ENCODE data around the gene DNASE1.

The DNASE1 gene

GRCh38 chr16:3691761-3692160 is 37.3 kb downstream of the DNASE1 start:
- Histone ChIP-seq H3K27ac (ENCODE audit: low read length) (no peak overlapping the region), H3K4me3 (ENCODE audit: low read length) (no peak overlapping the region), H3K9ac (ENCODE audit: low read depth, low read length) (no peak overlapping the region), H3K4me1 (ENCODE audit: insufficient read depth, low read length) (no peaks in the 10 kb centered on the region), H3K9me3 (ENCODE audit: insufficient read depth, low read depth, low read length) (no peaks in the 10 kb centered on the region), H3K36me3 (ENCODE audit: insufficient read depth, low read depth, low read length) (peaks cover 37% of the 10 kb centered on the region), H3K27me3 (ENCODE audit: insufficient read depth, low read length) (no peaks in the 10 kb centered on the region)

- H3K9ac ChIP-seq (ENCODE audit: low read depth, low read length) = no peak overlapping the region
- H3K27ac ChIP-seq (ENCODE audit: low read length) = no peak overlapping the region
- H3K4me3 ChIP-seq (ENCODE audit: low read length) = no peak overlapping the region
- H3K4me1 ChIP-seq (ENCODE audit: insufficient read depth, low read length) = no peaks in the 10 kb centered on the region
- no peaks in the 10 kb centered on the region for H3K9me3 ChIP-seq (ENCODE audit: insufficient read depth, low read depth, low read length)
- peaks cover 15% of the 10 kb centered on the region for H3K36me3 ChIP-seq (ENCODE audit: insufficient read depth, low read depth, low read length)
- no peaks in the 10 kb centered on the region for H3K27me3 ChIP-seq (ENCODE audit: insufficient read depth, low read length)
These were observed 39.6 kb downstream of the DNASE1 start for GRCh38 chr16:3694051-3694450.

- Histone ChIP-seq H3K4me3 (ENCODE audit: low read length) (no peak overlapping the region), H3K9ac (ENCODE audit: low read depth, low read length) (no peak overlapping the region), H3K4me1 (ENCODE audit: insufficient read depth, low read length) (no peaks in the 10 kb centered on the region), H3K27me3 (ENCODE audit: insufficient read depth, low read length) (no peaks in the 10 kb centered on the region), H3K27ac (ENCODE audit: low read length) (no peak overlapping the region), H3K9me3 (ENCODE audit: insufficient read depth, low read depth, low read length) (no peaks in the 10 kb centered on the region), H3K36me3 (ENCODE audit: insufficient read depth, low read depth, low read length) (peaks cover 7% of the 10 kb centered on the region; the same call in 1 of the 2 replicates)
These were observed 41.3 kb downstream of the DNASE1 start for GRCh38 chr16:3695610-3696369.

- H3K9me3 ChIP-seq (ENCODE audit: insufficient read depth, low read depth, low read length) = no peaks in the 10 kb centered on the region
- no peaks in the 10 kb centered on the region for H3K27me3 ChIP-seq (ENCODE audit: insufficient read depth, low read length)
- no peaks in the 10 kb centered on the region for H3K4me1 ChIP-seq (ENCODE audit: insufficient read depth, low read length)
- peaks cover 7% of the 10 kb centered on the region; the same call in 1 of the 2 replicates for H3K36me3 ChIP-seq (ENCODE audit: insufficient read depth, low read depth, low read length)
- no peak overlapping the region for H3K27ac ChIP-seq (ENCODE audit: low read length)
- H3K4me3 ChIP-seq (ENCODE audit: low read length) = no peak overlapping the region
- H3K9ac ChIP-seq (ENCODE audit: low read depth, low read length) = no peak overlapping the region
These were observed 42.1 kb downstream of the DNASE1 start for GRCh38 chr16:3696425-3697218.

GRCh38 chr16:3698941-3699340 is 44.5 kb downstream of the DNASE1 start:
- no peak overlapping the region for H3K27ac ChIP-seq (ENCODE audit: low read length)
- no peaks in the 10 kb centered on the region for H3K9me3 ChIP-seq (ENCODE audit: insufficient read depth, low read depth, low read length)
- no peak overlapping the region for H3K9ac ChIP-seq (ENCODE audit: low read depth, low read length)
- no peaks in the 10 kb centered on the region for H3K27me3 ChIP-seq (ENCODE audit: insufficient read depth, low read length)
- H3K4me3 ChIP-seq (ENCODE audit: low read length) = no peak overlapping the region
- peaks cover 6% of the 10 kb centered on the region; the same call in 1 of the 2 replicates for H3K36me3 ChIP-seq (ENCODE audit: insufficient read depth, low read depth, low read length)
- H3K4me1 ChIP-seq (ENCODE audit: insufficient read depth, low read length) = no peaks in the 10 kb centered on the region

GRCh38 chr16:3701531-3701930 is 47.0 kb downstream of the DNASE1 start:
- no peak overlapping the region for H3K27ac ChIP-seq (ENCODE audit: low read length)

GRCh38 chr16:3702082-3702481 is 47.6 kb downstream of the DNASE1 start:
- no peaks in the 10 kb centered on the region for H3K4me1 ChIP-seq (ENCODE audit: insufficient read depth, low read length)
- 0 out of 2 replicates have a peak, but pooled peaks cover 8% of the 10 kb centered on the region for H3K36me3 ChIP-seq (ENCODE audit: insufficient read depth, low read depth, low read length)
- H3K27me3 ChIP-seq (ENCODE audit: insufficient read depth, low read length) = no peaks in the 10 kb centered on the region
- no peaks in the 10 kb centered on the region for H3K9me3 ChIP-seq (ENCODE audit: insufficient read depth, low read depth, low read length)
- no peak overlapping the region for H3K4me3 ChIP-seq (ENCODE audit: low read length)
- no peak overlapping the region for H3K27ac ChIP-seq (ENCODE audit: low read length)
- H3K9ac ChIP-seq (ENCODE audit: low read depth, low read length) = no peak overlapping the region

More at GRCh38 chr16:3701531-3701930, 47.0 kb downstream of the DNASE1 start:
- Histone ChIP-seq H3K9ac (ENCODE audit: low read depth, low read length) (no peak overlapping the region), H3K4me3 (ENCODE audit: low read length) (no peak overlapping the region), H3K36me3 (ENCODE audit: insufficient read depth, low read depth, low read length) (0 out of 2 replicates have a peak, but pooled peaks cover 3% of the 10 kb centered on the region), H3K27me3 (ENCODE audit: insufficient read depth, low read length) (no peaks in the 10 kb centered on the region), H3K4me1 (ENCODE audit: insufficient read depth, low read length) (no peaks in the 10 kb centered on the region), H3K9me3 (ENCODE audit: insufficient read depth, low read depth, low read length) (no peaks in the 10 kb centered on the region)

GRCh38 chr16:3706253-3707012 is 51.9 kb downstream of the DNASE1 start:
- no peak overlapping the region for H3K27ac ChIP-seq (ENCODE audit: low read length)
- no peak overlapping the region for H3K9ac ChIP-seq (ENCODE audit: low read depth, low read length)
- no peak overlapping the region for H3K4me3 ChIP-seq (ENCODE audit: low read length)
- no peaks in the 10 kb centered on the region for H3K9me3 ChIP-seq (ENCODE audit: insufficient read depth, low read depth, low read length)
- H3K4me1 ChIP-seq (ENCODE audit: insufficient read depth, low read length) = no peaks in the 10 kb centered on the region
- H3K36me3 ChIP-seq (ENCODE audit: insufficient read depth, low read depth, low read length) = peaks cover 17% of the 10 kb centered on the region
- H3K27me3 ChIP-seq (ENCODE audit: insufficient read depth, low read length) = no peaks in the 10 kb centered on the region
